ENCODE data around the gene FEM1A.
"Not testable (repeated sequence)": the region's sequence is repeated elsewhere in the genome, so short reads cannot be mapped to it uniquely, and the experiment has no call there.

The FEM1A gene, protein sequence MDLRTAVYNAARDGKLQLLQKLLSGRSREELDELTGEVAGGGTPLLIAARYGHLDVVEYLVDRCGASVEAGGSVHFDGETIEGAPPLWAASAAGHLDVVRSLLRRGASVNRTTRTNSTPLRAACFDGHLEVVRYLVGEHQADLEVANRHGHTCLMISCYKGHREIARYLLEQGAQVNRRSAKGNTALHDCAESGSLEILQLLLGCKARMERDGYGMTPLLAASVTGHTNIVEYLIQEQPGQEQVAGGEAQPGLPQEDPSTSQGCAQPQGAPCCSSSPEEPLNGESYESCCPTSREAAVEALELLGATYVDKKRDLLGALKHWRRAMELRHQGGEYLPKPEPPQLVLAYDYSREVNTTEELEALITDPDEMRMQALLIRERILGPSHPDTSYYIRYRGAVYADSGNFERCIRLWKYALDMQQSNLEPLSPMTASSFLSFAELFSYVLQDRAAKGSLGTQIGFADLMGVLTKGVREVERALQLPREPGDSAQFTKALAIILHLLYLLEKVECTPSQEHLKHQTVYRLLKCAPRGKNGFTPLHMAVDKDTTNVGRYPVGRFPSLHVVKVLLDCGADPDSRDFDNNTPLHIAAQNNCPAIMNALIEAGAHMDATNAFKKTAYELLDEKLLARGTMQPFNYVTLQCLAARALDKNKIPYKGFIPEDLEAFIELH

DNA sequence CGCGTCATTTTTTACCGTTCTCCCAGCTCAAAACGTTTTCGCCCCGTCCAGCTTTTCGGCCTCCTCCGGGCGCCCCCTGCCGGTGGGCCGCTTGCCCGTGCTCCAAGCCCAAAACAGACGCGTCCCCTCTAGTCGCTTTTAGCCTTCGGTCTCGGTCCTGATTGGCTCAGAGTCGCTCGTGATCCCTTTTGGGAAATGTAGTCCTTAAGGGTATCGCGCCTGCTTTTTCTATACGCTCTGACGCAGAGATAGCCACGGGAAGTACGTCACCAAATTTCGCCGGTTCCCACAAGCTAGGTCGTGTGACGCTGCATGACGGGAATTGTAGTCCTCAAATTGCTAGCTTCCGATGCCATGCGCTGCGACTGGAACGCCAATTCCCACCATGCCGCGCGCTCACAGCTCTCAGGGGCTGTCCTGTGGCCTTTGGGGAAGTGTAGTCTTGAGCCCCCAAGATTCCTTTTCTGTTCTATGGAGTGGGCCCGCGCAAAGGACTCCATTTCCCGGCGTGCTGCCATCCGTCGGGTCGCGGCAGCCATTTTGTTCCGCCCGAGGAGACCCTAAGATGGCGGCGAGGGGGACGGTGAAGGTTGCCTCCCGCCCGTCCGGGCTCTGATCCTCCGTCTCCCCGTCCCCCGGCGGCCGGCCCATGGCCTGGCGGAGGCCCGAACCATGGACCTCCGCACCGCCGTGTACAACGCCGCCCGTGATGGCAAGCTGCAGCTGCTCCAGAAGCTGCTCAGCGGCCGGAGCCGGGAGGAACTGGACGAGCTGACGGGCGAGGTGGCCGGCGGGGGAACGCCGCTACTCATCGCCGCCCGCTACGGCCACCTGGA, at the start of gene FEM1A:
Gene FEM1A, plus strand, starts transcription at position 552 of the 836 bp plus-strand sequence. Its CDS starts 121 bp downstream, at position 673.
- Histone ChIP-seq H3K4me1 (ENCODE audit: insufficient read depth, low read length) (no peaks in the 10 kb centered on the region), H3K9ac (ENCODE audit: low read depth, low read length) (peak within 1 kb of the TSS; percentile 59)

DNA sequence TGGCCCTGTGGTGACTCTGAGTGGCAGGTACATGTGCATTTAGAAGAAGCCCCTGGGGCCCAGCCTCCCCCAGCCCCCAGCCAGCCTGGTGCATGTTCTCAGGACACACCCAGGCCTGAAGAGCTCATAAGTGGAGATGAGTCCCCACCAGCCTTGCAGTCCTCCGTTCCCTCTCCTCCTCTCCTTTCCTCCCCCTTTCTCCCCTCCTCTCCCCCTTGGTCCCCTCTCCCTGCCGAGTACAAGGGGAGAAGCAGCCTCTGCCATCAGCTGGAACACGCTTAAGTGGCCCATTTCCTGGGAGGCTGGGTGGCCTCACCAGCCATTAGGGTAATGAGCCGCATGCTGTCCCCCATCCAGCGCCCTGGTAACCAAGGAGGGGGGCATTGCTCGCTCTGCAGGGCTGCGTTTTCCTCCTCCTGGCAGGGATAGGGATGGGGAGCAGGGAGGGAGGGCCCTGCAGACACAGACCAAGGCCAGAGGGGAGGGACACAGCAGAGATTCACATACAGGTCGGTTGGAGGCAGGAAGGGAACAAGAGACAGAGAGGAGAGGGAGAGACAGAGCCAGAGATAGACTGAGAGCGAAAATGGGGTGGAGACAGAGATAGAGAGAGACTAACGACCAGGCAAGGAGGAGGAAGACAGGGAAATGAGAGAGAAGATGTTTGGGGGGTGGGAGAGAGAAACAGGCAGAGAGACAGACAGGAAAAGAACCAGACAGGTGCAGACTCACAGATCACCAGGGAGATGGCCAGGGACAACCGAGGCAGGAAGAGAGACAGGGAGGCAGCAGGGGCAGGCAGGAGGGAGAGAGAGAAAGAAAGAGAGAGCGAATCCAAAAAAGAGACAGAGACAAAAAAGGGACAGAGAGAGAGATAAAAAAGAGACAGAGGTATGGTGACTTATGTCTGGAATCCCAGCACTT, 48.5 kb upstream of the FEM1A start:
- Histone ChIP-seq H3K36me3 (ENCODE audit: insufficient read depth, low read length) (no peaks in the 10 kb centered on the region), H3K9me3 (ENCODE audit: control insufficient read depth, insufficient read depth, low read length) (no peaks in the 10 kb centered on the region), H3K4me1 (ENCODE audit: insufficient read depth, low read length) (no peaks in the 10 kb centered on the region; the same call in 1 of the 2 replicates), H3K9ac (ENCODE audit: low read depth, low read length) (peak overlapping the region; percentile 0; the same call in 1 of the 2 replicates)

More for the DNA sequence above, at the start of gene FEM1A:
- H3K36me3 ChIP-seq (ENCODE audit: insufficient read depth, low read length): peaks cover 9% of the 10 kb centered on the region
- no peaks in the 10 kb centered on the region for H3K9me3 ChIP-seq (ENCODE audit: control insufficient read depth, insufficient read depth, low read length)

DNA sequence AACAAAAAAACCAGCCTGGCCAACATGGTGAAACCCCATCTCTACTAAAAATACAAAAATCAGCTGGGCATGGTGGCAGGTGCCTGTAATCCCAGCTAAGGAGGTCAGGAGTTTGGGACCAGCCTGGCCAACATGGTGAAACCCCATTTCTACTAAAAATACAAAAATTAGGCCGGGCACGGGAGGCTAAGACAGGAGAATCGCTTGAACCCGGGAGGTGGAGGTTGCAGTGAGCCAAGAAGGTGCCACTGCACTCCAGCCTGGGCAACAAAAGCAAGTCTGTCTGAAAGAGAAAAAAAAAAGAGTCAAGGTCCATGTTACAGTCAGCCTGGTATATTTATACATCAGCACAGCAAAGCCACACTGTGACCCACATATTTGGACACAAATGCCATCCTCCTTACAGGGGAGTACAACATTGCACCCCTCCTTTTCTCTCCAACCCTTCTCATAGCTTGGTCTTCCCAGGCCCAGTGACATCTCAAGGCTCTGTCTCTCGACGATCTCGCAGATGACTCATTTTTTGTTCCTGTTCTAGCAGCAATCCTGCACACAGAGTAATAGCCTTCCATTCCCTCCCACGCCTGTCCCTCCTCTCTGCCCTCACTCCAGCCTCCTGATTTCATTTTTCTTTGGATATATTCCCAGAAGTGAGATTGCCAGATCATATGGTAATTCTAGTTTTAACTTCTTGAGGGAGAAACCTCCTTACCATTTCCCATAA, 46.9 kb upstream of the FEM1A start:
- no peak overlapping the region for H3K9ac ChIP-seq (ENCODE audit: low read depth, low read length)
- H3K9me3 ChIP-seq (ENCODE audit: control insufficient read depth, insufficient read depth, low read length): no peaks in the 10 kb centered on the region
- no peaks in the 10 kb centered on the region for H3K4me1 ChIP-seq (ENCODE audit: insufficient read depth, low read length)
- H3K36me3 ChIP-seq (ENCODE audit: insufficient read depth, low read length): no peaks in the 10 kb centered on the region

- H3K36me3 ChIP-seq (ENCODE audit: insufficient read depth, low read length); H3K4me1 ChIP-seq (ENCODE audit: insufficient read depth, low read length); H3K9ac ChIP-seq (ENCODE audit: low read depth, low read length); H3K9me3 ChIP-seq (ENCODE audit: control insufficient read depth, insufficient read depth, low read length): not testable (repeated sequence)
These were observed 46.4 kb upstream of the FEM1A start for GRCh38 chr19:4745175-4745574.

- no peaks in the 10 kb centered on the region for H3K4me1 ChIP-seq (ENCODE audit: insufficient read depth, low read length)
These were observed 45.5 kb upstream of the FEM1A start for GRCh38 chr19:4745986-4746385.

GRCh38 chr19:4748185-4748584, 43.3 kb upstream of the FEM1A start:
- H3K9me3 ChIP-seq (ENCODE audit: control insufficient read depth, insufficient read depth, low read length): no peaks in the 10 kb centered on the region
- H3K9ac ChIP-seq (ENCODE audit: low read depth, low read length): no peak overlapping the region
- H3K4me1 ChIP-seq (ENCODE audit: insufficient read depth, low read length): no peaks in the 10 kb centered on the region
- H3K36me3 ChIP-seq (ENCODE audit: insufficient read depth, low read length): no peaks in the 10 kb centered on the region

More at GRCh38 chr19:4745986-4746385, 45.5 kb upstream of the FEM1A start:
- Histone ChIP-seq H3K9ac (ENCODE audit: low read depth, low read length) (no peak overlapping the region), H3K36me3 (ENCODE audit: insufficient read depth, low read length) (no peaks in the 10 kb centered on the region), H3K9me3 (ENCODE audit: control insufficient read depth, insufficient read depth, low read length) (no peaks in the 10 kb centered on the region)

DNA sequence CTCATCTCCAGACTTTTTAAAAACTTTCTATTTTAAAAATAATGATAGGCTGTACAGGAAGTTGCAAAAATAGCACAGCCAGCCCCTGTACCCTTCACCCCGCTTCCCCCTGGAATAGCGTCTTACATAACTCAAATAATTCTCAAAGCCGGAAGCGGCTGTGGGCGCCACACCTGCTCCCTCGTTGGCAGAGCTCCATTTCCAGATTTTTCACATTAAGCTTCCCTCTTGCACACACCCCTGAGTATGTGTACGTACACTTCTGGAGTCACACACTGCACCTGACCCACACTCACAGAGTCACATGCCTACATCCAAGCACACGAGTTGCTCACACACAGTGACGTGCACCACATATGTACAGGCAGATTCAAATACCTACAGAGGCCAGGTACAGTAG, 42.9 kb upstream of the FEM1A start:
- H3K9ac ChIP-seq (ENCODE audit: low read depth, low read length): no peak overlapping the region
- no peaks in the 10 kb centered on the region for H3K9me3 ChIP-seq (ENCODE audit: control insufficient read depth, insufficient read depth, low read length)
- H3K36me3 ChIP-seq (ENCODE audit: insufficient read depth, low read length): no peaks in the 10 kb centered on the region
- H3K4me1 ChIP-seq (ENCODE audit: insufficient read depth, low read length): no peaks in the 10 kb centered on the region

DNA sequence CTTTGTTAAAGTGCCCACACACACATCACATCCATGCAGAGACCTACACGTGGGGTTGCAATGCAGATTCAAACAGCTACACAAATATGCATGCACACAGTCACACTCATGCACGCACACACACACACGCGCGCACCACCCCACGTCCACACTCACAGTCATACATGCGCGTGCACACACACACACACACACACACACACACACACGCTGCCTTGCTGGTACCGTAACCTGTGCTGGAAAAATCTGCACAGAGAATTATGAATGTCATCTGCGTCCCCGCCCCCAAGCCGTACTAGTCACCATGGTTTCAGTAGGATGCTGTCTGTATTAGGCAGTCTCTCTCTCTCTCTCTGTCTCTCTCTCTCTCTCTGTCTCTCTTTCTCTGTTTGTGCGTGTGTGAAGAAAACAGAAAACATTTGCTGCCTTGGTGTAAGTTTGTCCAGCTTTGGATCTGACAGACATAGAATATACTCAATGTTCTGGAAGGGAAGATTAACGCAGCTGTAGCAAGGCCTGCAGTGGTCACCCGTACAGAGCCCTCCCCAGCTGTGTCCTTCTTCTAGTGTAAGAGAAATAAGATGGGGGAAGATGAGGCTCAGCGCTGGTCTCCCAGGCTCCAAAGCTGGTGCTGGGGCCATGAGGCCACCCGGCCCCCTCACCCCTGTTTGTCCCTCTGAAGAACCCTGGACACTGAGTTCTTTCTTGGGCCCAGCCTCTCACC, 41.5 kb upstream of the FEM1A start:
- H3K4me1 ChIP-seq (ENCODE audit: insufficient read depth, low read length): no peaks in the 10 kb centered on the region
- no peaks in the 10 kb centered on the region for H3K9me3 ChIP-seq (ENCODE audit: control insufficient read depth, insufficient read depth, low read length)

GRCh38 chr19:4754248-4754647, 37.3 kb upstream of the FEM1A start:
- no peaks in the 10 kb centered on the region for H3K4me1 ChIP-seq (ENCODE audit: insufficient read depth, low read length)
- H3K9me3 ChIP-seq (ENCODE audit: control insufficient read depth, insufficient read depth, low read length): no peaks in the 10 kb centered on the region
- H3K9ac ChIP-seq (ENCODE audit: low read depth, low read length): no peak overlapping the region

More for the DNA sequence above, 41.5 kb upstream of the FEM1A start:
- Histone ChIP-seq H3K9ac (ENCODE audit: low read depth, low read length) (no peak overlapping the region), H3K36me3 (ENCODE audit: insufficient read depth, low read length) (no peaks in the 10 kb centered on the region)

GRCh38 chr19:4755459-4755858, 36.1 kb upstream of the FEM1A start:
- Histone ChIP-seq H3K9ac (ENCODE audit: low read depth, low read length) (no peak overlapping the region), H3K9me3 (ENCODE audit: control insufficient read depth, insufficient read depth, low read length) (no peaks in the 10 kb centered on the region), H3K36me3 (ENCODE audit: insufficient read depth, low read length) (no peaks in the 10 kb centered on the region), H3K4me1 (ENCODE audit: insufficient read depth, low read length) (no peaks in the 10 kb centered on the region)

More at GRCh38 chr19:4754248-4754647, 37.3 kb upstream of the FEM1A start:
- no peaks in the 10 kb centered on the region for H3K36me3 ChIP-seq (ENCODE audit: insufficient read depth, low read length)

DNA sequence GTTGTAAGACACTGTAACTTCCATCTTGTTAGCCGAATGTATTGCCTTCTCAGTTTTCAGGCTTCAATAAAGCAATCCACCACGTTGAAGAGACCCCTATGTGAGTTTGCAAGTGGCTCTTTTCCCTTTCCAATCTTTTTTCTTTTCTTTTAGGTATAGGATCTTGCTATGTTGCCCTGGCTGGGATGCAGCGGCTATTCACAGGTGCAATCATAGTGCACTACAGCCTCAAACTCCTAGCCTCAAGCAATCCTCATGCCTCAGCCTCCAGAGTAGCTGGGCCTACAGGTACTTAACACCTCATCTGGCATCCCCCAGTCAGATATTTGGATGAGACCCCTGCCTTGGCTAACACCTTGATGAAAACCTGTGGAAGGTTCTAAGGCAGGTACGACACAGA, 33.5 kb upstream of the FEM1A start:
- Histone ChIP-seq H3K9me3 (ENCODE audit: control insufficient read depth, insufficient read depth, low read length) (no peaks in the 10 kb centered on the region), H3K36me3 (ENCODE audit: insufficient read depth, low read length) (no peaks in the 10 kb centered on the region)

DNA sequence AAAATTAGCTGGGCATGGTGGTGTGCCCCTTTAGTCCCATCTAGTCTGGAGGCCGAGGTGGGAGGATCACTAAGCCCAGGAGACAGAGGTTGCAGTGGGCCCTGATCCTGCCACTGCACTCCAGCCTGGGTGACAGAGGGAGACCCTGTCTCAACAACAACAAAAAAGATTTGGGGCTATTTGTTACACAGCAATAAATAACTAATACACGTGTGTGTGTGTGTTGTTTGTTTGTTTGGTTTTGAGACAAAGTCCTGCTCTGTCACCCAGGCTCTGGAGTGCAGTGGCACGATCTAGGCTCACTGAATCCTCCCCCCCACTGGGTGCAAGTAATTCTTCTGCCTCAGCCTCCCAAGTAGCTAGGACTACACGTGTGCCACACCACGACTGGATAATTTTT, 32.9 kb upstream of the FEM1A start:
- Histone ChIP-seq H3K9ac (ENCODE audit: low read depth, low read length) (no peak overlapping the region), H3K9me3 (ENCODE audit: control insufficient read depth, insufficient read depth, low read length) (no peaks in the 10 kb centered on the region), H3K4me1 (ENCODE audit: insufficient read depth, low read length) (no peaks in the 10 kb centered on the region), H3K36me3 (ENCODE audit: insufficient read depth, low read length) (no peaks in the 10 kb centered on the region)

More for the DNA sequence above, 33.5 kb upstream of the FEM1A start:
- H3K4me1 ChIP-seq (ENCODE audit: insufficient read depth, low read length): no peaks in the 10 kb centered on the region
- H3K9ac ChIP-seq (ENCODE audit: low read depth, low read length): no peak overlapping the region
